TTC549 (cell line): ENCODE data around the gene ATL3.
"Not testable (repeated sequence)": the region's sequence is repeated elsewhere in the genome, so short reads cannot be mapped to it uniquely, and the experiment has no call there.

Experiments
- FAIRE-seq: peaks from 2 replicates; lab custom pipeline; 2012; peaks lifted over from hg19 to GRCh38; lab: Jason Lieb, UNC

The ATL3 gene, protein sequence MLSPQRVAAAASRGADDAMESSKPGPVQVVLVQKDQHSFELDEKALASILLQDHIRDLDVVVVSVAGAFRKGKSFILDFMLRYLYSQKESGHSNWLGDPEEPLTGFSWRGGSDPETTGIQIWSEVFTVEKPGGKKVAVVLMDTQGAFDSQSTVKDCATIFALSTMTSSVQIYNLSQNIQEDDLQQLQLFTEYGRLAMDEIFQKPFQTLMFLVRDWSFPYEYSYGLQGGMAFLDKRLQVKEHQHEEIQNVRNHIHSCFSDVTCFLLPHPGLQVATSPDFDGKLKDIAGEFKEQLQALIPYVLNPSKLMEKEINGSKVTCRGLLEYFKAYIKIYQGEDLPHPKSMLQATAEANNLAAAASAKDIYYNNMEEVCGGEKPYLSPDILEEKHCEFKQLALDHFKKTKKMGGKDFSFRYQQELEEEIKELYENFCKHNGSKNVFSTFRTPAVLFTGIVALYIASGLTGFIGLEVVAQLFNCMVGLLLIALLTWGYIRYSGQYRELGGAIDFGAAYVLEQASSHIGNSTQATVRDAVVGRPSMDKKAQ

DNA sequence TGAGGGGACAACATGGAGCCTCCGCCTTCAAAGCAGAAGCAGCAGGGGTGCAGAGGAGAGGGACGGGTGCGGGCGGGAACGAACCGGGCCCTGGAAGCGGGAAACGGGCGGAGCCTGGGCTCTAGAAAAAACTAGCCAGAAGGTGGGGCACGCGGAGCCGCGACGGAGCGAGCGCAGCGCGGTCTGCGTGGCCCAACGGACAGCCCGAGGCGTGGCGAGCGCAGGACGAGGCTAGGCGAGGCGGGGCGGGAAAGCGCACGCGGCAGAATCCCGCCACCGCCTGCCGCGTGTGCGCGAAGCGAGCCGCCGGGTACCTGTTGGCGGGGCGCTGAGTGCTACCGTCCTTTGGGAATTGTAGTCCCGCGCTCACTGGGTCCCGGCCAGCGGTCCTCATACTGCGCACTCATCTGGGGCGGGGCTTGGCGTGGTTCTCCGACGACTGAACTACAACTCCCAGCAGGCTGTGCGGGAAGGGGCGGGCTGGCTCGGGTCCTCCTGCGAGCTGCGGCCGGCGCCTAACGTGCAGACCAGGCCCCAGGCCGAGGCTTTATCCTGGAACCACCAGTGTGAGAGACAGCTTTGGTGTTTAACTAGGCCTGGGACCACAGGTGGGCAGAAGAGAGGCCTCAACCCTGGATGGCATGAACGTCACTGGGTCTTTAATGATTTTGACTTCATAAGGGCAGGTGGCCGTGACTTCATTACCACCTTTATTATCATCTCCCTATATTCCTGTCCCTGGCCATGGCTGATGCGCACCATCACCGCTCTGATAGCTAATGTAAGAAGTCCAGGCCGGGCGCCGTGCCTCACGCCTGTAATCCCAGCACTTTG, at the start of gene ATL3:
TSS of gene ATL3 (minus strand) at position 55 of the 834 bp plus-strand sequence. CDS start at position 14, 41 bp downstream.
- FAIRE-seq = no peak

DNA sequence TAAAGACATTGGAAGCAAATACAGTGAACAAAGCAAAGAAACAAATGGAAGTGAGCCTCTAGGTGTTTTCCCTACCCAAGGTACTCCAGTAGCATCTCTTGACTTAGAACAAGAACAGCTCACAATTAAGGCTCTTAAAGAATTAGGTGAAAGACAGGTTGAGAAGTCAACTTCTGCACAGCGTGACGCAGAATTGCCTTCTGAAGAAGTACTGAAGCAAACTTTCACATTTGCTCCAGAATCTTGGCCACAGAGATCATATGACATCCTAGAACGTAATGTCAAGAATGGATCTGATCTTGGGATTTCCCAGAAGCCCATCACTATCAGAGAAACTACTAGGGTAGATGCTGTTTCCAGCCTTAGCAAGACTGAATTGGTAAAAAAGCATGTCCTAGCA, 49.4 kb upstream of the ATL3 start:
- FAIRE-seq = no peak

DNA sequence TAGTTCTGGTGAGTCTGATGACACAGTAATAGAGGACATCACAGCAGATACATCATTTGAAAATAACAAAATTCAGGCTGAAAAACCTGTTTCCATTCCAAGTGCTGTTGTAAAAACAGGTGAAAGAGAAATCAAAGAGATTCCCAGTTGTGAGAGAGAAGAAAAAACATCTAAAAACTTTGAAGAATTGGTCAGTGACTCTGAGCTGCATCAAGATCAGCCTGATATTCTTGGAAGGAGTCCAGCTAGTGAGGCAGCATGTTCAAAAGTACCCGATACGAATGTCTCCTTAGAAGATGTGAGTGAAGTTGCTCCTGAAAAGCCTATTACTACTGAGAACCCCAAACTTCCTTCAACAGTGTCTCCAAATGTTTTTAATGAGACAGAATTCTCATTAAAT, 48.8 kb upstream of the ATL3 start:
- FAIRE-seq = no peak

DNA sequence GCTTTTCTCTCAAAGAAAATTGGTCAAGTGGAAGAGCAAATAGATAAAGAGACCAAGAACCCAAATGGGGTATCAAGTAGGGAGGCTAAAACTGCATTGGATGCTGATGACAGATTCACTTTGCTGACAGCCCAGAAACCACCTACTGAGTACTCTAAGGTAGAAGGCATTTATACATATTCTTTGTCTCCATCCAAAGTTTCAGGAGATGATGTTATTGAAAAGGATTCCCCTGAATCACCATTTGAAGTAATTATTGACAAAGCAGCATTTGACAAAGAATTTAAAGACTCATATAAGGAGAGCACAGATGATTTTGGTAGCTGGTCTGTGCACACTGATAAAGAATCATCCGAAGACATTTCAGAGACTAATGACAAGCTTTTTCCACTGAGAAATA, 47.8 kb upstream of the ATL3 start:
- FAIRE-seq = no peak

DNA sequence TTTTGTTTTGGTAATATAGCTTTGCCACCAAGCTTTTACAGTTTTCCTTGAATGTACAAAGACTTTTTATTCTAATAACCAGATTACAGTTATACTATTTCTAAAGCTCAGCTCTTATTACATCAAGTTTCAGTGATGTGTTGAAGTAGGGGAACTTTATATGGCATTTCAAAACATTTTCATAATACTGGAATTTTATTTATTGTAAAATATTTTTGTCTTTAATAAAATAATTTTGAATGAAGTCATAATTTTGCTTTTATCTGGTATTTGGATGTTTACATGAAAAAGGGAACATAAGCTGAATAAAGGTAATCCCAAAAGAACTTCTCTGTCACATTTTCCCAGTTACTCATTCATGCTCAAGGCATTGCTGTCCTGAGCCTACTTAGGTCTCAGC, 44.9 kb upstream of the ATL3 start:
- FAIRE-seq = no peak

DNA sequence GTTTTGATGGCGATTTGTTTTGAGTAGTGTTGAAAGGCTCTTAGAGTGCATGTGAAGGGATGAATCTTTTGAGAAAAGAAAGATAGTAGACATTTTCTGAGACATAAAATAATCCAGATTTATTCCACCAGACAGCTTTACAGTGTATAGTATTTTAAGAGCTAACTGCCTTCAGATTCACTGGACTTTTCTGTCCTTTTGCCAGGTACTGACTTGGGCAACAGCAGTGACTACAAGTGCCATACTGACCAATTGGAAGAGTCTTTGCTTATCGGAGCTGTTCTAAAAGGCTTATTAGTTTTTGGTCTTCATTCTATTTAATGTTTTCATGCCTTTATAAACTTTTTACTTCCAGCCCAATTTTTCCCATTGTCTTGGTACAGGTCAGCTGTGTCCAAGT, 42.6 kb upstream of the ATL3 start:
- no peak for FAIRE-seq

DNA sequence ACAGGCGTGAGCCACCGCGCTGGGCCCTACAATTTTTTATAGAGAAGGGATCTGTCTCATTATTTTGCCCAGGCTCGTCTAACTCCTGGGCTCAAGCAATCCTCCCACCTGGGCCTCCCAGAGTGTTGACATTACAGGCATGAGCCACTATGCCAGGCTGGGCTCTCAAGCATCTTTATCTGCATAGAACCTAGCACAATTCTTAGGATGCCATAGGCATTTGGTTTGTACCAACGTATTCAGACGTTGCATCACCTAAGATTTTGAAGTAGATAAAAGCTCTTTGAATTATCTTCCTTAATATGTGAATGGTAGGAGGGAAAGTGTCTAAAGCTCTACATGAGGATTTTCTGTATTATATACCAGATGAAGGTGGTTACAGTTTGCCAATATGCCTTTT, 40.7 kb upstream of the ATL3 start:
- no peak for FAIRE-seq

DNA sequence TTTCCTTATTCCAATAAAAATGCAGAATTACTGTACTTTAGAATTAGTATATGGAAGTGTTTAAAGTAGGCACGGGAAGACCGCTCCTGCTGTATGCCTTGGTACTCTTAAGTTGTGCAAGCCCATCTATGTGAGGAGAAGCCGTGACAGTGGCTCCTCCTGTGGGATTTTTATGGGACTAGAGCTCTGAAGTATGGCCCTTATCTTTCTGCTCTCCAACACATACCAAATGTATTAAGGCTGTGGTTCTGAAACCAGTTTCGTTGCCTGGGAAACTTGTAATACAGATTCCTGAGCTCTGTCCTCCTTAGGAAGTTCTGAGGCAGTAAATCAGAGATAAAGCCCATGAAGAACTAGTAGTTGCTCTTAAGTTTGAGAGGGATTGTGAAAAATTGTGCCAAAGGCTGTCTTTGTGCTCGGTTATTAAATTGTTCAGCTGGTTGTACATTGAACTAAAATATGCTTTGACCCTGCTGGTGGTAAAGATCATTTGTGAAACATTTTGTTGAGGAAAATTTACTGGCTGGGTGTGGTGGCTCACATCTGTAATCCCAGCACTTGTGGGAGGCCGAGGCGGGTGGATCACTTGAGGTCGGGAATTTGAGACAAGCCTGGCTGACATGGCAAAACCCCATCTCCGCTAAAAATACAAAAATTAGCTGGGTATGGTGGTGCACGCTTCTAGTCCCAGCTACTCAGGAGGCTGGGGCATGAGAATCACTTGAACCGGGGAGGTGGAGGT, 39.5 kb upstream of the ATL3 start:
- no peak for FAIRE-seq

DNA sequence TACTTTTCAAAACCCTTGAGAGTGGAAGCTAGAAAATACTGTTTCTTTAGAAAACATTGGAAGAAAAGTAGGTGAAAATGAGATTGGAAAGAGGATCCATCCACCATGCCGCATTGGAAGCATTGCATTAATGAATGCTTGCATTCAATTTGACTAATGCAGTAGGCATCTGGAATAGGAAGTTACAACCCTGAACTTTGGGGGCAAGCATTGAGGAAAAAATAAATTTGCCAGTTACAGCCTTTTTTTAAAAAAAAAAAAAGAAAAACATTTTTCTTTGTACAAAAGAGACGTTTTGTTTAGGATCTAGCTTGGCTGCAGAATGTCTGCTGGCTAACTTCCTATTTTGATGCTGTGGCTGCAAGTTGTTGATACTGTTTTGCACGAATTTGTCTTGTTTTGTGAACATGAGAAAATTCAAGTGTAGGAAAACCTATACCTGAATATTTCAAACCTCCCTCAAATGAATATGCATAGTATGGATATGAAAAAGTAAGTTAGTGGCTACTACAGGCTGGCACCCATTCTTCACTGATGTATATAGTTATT, 38.2 kb upstream of the ATL3 start:
- no peak for FAIRE-seq

DNA sequence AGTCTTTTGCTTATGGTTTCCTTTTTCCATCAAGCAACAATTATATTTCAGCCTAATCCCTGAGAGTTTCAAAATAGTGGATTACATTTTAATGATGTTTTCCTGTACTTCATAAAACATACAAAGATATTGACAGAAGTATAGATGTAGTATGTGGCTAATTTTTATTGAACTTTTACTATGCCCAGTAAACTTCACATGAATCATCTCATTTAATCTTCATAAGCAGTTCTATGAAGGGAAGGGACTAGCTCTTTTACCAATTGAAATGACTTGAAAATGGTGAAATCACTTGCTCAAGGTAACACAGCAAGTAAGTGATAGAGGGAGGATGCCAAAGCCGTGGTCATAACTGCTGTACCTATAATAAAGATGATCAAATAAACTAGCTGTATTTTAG, 37.6 kb upstream of the ATL3 start:
- no peak for FAIRE-seq

DNA sequence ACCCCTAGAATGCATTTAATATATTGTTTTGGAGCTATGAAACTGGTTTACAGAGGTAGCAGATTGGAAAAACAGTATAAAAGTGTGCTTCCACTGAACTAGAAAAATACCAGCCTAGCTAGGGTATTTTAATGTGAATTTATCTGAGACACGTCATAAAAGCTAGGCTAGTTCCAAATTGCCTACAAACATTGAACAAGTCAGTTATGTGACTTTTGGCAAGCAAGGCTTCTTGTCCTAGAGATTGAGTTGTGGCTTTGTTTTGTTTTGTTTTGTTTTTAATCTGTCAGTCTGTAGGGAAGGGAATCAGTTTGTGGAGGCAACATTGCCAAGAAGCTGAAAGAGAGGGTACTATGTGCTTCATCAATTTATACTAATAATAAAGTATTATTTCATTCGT, 34.4 kb upstream of the ATL3 start:
- FAIRE-seq = no peak

DNA sequence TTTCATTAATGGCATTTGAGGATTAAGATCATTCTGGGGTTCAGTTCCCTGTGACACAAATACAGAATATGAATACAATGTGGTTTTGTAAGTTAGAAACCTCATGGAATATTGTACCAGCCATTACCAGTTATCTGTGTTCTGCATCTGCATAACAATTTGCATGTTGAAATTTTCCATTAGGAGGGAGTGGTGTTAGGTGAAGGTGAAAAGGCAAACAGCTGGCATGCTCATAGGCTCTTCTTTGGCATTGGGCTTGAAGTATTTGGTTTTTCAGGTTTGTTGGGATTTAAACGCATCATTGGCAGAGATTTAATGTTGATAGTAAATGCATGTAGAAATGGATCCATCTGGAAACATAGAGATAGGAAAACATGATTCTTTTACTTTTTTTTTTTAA, 28.7 kb upstream of the ATL3 start:
- no peak for FAIRE-seq

DNA sequence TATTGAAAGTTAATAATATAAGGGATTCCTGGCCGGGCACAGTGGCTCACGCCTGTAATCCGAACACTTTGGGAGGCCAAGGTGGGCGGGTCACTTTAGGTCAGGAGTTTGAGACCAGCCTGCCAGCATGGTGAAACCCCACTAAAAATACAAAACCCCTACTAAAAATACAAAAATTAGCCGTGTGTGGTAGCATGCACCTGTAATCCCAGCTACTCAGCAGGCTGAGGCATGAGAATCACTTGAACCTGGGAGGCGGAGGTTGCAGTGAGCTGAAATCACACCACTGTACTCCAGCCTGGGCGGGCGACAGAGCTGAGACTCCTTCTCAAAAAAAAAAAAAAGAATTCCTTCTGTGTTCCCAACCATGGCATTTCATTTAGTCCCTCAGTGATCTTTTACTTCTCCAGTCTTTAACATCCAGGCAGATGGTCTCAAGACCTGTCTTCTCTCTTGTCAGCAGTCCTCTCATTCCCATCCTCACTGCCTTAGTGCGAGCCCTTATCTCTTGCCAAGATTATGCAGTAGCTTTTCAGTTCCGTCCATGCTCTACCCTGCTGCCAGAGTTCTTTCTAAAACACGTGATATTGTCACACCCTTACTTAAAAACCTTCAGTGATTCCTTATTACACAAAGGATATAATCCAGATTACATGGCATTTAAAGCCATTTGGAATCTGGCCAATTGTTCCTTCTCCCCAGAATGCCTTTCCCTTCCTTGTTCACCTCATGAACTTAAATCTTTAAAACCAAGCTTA, 28.0 kb upstream of the ATL3 start:
- no peak for FAIRE-seq

DNA sequence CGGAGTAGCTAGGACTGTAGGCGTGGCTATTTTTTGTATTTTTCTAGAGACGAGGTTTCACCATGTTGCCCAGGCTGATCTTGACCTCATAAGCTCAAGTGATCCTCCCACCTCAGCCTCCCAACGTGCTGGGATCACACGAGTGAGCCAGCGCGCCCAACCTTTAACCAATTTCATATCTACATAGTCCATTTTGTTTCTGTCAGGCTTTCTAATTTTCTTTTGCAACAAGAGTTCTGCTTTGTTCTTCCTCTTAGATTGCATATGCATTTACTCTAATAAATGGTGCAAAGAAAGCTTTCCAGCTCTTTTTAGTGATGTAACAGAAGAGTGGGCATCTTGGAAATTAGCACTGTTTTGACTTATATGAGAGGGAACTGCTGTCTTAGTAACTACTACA, 23.4 kb upstream of the ATL3 start:
- no peak for FAIRE-seq

DNA sequence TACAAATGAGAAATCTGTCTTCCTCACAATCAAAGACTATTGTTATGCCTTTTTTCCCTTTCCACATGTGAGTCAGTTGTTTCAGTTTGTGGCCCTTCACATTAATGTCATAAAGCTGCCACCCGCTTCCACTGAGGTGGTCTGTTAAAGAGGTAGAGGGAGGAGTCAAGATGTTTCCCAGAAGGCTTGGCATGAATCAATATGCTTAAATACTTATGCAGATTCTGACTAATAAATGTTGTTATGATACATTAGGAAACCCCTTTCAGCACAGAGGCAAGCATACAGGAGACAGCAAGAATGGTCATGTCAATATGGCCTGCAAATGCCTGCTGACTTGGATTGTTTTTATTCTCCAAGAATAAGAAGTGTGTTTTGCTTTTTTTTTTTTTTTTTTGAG, 16.7 kb upstream of the ATL3 start:
- no peak for FAIRE-seq

DNA sequence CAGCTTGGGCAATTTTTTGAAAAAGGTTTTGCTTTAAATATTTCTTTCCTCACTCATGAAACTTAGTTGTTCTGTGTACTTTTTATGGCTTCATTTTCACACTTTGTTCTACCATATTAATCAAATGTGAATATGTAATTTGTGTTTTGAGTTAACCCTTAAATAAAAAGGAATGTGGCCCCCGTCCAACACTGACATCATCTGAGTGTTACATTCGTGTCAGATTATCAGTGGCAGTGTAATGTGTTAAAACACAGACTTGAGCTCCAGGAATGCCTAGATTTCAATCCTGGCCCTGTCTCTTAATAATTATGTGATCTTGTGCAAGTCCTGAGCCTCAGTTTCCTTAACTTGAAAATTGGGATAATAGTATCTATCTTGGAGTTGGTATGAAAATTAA, 15.8 kb upstream of the ATL3 start:
- FAIRE-seq = no peak

DNA sequence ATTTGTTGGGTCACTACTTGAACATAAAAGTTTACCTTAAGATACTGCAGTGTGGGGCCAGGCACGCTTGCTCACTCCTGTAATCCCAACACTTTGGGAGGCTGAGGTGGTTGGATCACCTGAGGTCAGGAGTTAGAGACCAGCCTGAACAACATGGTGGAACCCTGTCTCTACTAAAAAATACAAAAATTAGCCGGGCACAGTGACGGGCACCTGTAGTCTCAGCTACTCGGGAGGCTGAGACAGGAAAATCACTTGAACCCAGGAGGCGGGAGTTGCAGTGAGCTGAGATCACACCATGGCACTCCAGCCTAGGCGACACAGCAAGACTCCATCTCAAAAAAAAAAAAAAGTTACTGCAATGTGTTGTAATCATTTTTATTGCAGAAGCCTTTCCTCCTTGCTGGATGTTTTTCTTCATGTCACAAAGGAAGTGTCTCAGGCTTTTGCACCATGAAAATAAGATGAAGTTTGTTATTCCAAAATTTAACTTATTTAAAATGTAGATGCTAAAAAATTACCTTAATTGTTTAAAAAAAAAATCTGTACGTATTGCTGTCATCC, 14.1 kb upstream of the ATL3 start:
- FAIRE-seq = not testable (repeated sequence)

DNA sequence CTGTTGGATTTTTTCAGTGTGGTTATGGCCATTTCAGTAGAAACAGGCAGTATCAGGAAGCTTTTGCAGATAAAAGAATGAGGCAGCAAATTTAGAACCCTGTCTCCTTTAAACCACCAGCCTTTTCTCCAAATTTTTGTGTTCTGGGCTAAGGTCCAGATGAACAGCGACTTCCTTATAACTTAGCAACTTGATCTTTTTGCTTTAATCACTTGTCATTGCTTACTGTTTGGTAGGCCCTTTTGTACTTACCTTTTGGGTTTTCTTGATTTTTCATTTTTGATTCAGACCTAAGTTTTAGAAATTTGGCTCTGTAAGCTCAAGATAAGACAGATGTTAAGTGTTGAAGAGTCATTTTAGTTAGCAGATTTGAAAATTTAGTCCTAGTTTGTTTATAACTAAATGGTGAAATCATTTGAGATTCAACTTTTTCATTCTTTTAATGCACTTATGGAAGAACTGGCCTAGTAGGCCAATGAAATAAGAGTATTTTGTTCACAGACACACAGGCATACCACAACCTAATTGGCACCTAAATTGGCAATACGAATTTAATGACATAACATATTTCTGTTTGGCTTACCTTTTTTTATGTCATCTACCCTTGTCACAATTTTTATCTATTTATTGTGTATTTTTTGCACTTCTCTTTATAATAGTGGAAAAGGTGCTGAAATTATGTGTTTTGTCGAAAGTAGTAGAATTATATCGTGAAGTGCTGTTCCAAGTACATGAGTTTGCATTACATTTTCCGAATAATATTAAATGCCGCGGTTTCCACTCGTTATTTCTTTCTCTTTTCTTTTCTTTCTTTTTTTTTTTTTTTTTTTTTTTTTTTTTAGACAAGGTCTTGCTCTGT, 12.2 kb upstream of the ATL3 start:
- FAIRE-seq = no peak

DNA sequence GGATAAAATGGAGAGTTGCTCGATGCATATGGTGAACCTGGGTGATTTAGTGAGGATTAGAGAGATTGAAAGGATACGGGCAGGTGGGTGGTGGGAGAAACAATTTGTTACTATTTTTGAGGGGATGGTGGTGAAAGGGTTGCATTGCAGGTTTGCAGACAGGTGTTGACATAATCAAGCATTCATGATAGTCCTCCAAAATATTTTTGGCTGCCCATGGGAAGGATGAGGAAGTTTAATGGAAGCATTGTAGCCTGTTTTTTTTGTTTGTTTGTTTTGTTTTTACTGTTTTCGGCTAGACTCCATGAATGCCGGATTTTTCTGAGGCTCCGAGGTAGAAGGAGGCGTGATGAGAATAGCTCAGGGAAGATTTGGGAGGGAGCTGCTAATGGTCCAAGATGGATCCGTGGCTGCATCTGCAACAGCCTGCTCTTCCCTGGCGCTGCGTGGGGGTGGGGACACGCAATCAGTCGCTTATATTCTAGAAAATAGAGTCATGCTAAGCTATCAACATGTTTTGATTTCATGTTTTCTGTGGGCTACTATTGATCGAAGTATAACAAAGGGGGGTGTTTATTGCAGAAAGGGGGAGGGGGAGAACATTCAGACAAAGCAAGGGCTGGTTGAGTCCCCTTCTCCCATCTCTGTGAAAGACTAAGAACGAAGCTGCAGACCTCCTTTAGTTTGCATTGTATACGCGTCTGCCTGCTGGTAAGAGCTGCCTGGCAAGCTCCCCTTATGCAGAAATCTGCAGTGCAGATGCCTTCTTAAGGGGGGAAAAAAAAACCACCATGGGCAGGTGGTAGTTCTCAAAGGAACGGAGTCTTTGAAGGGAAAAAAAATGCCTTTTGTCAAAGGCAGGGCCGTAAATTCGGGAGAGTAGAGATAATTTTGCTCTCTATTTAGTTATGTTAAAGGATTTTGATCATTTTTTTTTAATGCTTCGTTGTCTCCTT, 11.2 kb upstream of the ATL3 start:
- FAIRE-seq = no peak
